RWPE1 (cell line): ENCODE measurements around the gene C4orf54.
A peak's percentile ranks its signal among the peaks of the same experiment; 100 is the strongest.

Source experiments
- CTCF ChIA-PET: fragments of 350-600 bp; sonication (Branson Sonifier 250); formaldehyde crosslinking; extraction: SDS; loops from one replicate; lab custom pipeline; 2021; lab: Yijun Ruan, JAX
- POLR2A ChIA-PET: fragments of 400-600 bp; formaldehyde crosslinking; extraction: SDS; loops from one replicate; lab custom pipeline; 2020; ENCODE audit warnings: antibody characterized with exemption; ENCODE audit not compliant: low non-redundant PET; lab: Yijun Ruan, JAX
- DNase-seq: peaks from one replicate; pipeline ENCODE4 v3.0.0; 2012; ENCODE audit warnings: low spot score
- H3K27ac ChIP-seq: fragments of 450-650 bp; 2 replicates; pipeline ENCODE4 v1.5.1; 2017
- TF ChIP-seq, protein P1 (sequence below): fragments of 450-650 bp; conservative IDR thresholded peaks from 2 replicates; pipeline ENCODE4 v1.5.1; 2017; ENCODE audit warnings: low read depth, mild to moderate bottlenecking

The C4orf54 gene

DNA sequence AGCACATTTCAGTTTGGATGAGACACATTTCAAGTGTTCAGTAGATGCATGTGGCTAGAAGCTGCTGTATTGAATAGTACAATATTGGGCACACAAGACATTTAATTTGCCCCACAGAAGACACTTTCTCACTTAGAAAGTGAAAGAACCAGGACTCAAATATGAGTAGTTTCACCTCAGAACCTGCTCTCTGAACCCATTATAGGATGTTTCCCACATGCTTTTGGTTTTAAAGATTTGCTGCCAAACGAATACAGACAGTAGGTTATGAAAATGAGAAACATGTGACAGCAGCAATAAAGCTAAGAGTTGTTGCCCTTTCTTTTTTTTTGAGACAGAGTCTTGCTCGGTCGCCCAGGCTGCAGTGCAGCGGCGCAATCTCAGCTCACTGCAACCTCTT, 32.3 kb downstream of the C4orf54 start:
- POLR2A ChIA-PET, result no interaction called here
- TF ChIP-seq, protein P1, sequence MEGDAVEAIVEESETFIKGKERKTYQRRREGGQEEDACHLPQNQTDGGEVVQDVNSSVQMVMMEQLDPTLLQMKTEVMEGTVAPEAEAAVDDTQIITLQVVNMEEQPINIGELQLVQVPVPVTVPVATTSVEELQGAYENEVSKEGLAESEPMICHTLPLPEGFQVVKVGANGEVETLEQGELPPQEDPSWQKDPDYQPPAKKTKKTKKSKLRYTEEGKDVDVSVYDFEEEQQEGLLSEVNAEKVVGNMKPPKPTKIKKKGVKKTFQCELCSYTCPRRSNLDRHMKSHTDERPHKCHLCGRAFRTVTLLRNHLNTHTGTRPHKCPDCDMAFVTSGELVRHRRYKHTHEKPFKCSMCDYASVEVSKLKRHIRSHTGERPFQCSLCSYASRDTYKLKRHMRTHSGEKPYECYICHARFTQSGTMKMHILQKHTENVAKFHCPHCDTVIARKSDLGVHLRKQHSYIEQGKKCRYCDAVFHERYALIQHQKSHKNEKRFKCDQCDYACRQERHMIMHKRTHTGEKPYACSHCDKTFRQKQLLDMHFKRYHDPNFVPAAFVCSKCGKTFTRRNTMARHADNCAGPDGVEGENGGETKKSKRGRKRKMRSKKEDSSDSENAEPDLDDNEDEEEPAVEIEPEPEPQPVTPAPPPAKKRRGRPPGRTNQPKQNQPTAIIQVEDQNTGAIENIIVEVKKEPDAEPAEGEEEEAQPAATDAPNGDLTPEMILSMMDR, result no peak

DNA sequence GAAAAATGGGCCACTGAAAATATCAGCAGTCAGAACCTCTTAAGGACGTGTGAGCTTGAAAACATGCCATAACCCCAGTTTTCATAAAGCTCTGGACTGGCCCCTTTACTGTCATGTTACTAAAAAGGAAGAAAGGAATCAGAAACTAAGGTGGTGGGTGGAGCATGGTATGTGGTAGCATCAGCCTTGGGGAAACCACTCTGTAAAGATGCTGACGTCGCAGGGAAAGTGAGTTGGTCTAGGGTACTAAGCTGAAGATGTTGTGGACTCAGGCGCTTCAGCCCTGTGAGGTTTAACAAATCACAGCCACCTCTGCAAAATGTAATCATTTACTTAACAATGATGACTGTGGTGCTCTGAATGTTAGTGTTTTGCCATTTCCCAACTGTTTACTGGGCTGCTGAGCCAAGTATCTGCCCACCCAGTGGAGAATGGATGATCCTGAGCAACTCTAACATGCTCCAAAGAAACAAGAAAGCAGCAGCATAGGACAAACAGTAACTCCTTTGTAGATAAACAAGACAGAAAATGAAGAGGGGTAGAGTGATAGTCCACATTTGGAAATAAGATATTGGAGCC, 33.4 kb downstream of the C4orf54 start:
- TF ChIP-seq, protein P1, result no peak
- no peak overlapping the region for H3K27ac ChIP-seq
- ChIA-PET CTCF (interaction anchor here (0.7 kb wide), 1 partner anchor 93 kb away, joined by 3 read pairs; no protein-coding TSS in a partner anchor), POLR2A (no interaction called here)
- DNase-seq, result no peak

More for the DNA sequence above, 32.3 kb downstream of the C4orf54 start:
- H3K27ac ChIP-seq, result no peak overlapping the region
- no peak for DNase-seq
- CTCF ChIA-PET, result no interaction called here

DNA sequence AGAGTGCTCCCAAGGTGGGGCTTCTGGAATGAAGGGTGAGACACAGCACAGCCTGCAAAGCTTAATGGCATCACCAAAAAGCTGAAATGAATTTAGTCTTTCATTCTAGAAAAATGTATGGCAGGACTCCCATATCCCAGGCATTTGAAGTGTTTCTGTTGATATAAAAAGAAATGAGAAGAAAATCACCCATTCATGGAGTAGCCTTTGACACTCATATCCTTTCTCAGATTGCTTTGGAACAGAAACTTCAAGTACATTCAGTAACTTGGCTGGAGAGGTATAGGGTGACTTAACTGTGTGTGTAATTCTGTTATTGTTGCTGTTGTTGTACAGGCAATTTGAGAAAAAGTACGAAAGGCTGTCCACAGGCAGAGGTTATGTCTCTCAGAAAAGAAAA, 35.3 kb downstream of the C4orf54 start:
- H3K27ac ChIP-seq, result no peak overlapping the region
- POLR2A ChIA-PET, result no interaction called here
- no peak for DNase-seq
- TF ChIP-seq, protein P1, result no peak
- CTCF ChIA-PET, result interaction anchor here (1.1 kb wide), 1 partner anchor 13 kb away, joined by 3 read pairs; no protein-coding TSS in a partner anchor

DNA sequence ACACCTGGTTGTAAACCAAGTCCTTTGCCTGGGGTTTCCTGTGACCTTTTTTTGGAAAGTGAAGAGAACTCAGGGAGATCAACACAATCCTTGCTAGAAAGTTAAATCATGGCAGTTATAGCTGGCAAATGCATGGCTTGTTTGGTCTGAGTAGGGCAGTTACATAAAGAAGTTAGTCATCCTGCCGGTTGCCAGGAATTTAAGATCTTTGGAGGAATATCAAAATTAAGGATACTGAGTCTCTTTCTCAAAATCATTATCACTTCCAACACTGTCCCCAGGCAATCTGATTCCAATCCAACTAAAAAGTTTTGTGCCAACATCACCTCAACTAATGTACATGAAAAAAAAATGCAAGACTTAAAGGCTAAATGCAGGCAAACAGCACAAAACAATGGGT, 40.3 kb downstream of the C4orf54 start:
- POLR2A ChIA-PET, result no interaction called here

DNA sequence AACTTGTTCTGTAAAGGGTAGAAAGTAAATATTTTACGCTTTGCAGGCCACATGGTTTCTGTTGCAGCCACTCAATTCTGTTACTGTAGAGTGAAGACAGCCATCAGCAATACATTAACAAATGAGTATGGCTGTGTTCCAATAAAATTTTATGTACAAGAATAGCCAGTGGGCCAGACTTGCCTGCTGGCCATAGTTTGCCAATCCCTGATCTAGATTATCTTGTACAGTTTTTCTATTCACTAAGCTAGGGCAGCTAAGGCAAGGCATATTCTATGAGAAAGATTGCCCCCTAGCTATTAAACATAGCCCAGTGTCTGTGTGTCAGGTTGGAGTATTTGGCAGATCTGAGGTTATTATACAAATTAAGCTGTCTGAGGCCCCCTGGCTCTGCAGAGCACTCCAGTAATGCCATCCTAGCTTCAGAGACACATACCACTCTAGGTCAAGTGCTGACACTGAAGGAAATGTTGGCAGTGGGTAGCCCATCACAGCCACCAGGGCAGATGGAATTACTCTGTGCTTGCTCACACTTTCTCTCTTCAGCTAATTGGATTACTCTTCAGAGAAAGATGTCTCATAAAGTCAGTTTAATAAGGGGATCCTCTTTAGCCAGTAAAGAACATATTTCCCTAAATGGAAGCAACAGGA, 42.3 kb downstream of the C4orf54 start:
- POLR2A ChIA-PET, result no interaction called here
- H3K27ac ChIP-seq, result no peak overlapping the region
- TF ChIP-seq, protein P1, result no peak
- no peak for DNase-seq
- CTCF ChIA-PET, result interaction anchor here (1.1 kb wide), 1 partner anchor 192 kb away, joined by 3 read pairs; no protein-coding TSS in a partner anchor

More for the DNA sequence above, 40.3 kb downstream of the C4orf54 start:
- CTCF ChIA-PET, result interaction anchor here (0.7 kb wide), 1 partner anchor 13 kb away, joined by 3 read pairs; no protein-coding TSS in a partner anchor
- TF ChIP-seq, protein P1, result no peak
- peak; percentile 7 for DNase-seq
- H3K27ac ChIP-seq, result no peak overlapping the region

DNA sequence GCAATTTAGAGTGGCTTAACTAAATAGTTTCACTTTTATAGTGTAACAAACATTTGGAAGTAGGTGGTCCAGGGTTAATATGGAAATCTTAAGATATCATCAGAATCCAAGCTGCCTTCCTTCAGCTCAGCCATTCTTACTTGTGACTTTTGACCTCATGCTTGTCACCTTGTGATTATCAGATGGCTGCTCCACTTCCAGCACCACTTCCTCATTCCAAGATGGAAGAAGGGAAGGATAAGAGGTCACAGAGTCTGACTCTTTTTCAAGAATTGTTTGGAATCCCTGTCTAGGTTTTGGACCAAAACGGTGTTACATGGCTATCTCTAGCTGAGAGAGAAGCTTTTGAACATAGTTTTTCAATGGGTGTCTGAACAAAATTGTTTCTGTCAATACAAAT, 43.1 kb downstream of the C4orf54 start:
- DNase-seq, result no peak
- CTCF ChIA-PET, result interaction anchor here (0.6 kb wide), 1 partner anchor 149 kb away, joined by 3 read pairs; no protein-coding TSS in a partner anchor
- POLR2A ChIA-PET, result no interaction called here
- H3K27ac ChIP-seq, result no peak overlapping the region
- TF ChIP-seq, protein P1, result no peak
